G401 (cell line): ENCODE measurements around the gene MEDAG. TPM values are rescaled to one million over a fixed set of nuclear protein-coding genes. Genes with fewer than 3 reads are reported as not detected.
"Not testable (repeated sequence)": the region's sequence is repeated elsewhere in the genome, so short reads cannot be mapped to it uniquely, and the experiment has no call there.

Experiments used
- DNase-seq: peaks from one replicate; pipeline ENCODE4 v3.0.0-alpha.2; 2015; ENCODE audit warnings: low spot score
- in situ Hi-C: cut with HindIII; loops from 2 replicates; pipeline ENCODE4 v1.10.0; 2016; ENCODE audit warnings: low sequenced_read_pairs, mixed read lengths
- total RNA-seq: library from RNA; depleted of rRNA; stranded (reverse); fragments of >200 nt; shearing (Covaris generic); gene quantifications from 2 replicates; pipeline ENCODE4 v1.2.3, GENCODE V29; 2014

Gene MEDAG
- total RNA-seq, 1 experiment from 2014 or later = not detected

DNA sequence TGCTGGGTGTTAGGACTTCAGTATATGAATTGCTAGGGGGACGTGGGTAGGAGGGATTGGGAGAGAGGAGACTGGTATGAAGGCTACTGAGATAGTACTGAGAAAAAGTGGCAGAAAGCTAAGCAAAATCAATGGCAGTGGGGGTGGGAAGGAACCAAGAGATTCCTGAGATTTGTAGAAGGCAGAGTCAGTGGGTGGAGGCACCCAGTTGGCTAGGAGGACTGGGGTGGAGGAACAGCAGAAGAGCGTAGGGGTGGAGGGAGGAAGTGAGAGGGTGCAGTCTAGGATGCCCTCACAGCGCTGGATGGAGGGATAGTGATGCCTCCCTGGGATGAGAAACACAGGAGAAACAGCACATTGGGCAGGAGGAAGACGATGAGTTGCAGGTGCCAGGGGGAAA lies 5.6 kb upstream of the MEDAG start:
- in situ Hi-C loops = no loop called here
- DNase-seq = no peak

DNA sequence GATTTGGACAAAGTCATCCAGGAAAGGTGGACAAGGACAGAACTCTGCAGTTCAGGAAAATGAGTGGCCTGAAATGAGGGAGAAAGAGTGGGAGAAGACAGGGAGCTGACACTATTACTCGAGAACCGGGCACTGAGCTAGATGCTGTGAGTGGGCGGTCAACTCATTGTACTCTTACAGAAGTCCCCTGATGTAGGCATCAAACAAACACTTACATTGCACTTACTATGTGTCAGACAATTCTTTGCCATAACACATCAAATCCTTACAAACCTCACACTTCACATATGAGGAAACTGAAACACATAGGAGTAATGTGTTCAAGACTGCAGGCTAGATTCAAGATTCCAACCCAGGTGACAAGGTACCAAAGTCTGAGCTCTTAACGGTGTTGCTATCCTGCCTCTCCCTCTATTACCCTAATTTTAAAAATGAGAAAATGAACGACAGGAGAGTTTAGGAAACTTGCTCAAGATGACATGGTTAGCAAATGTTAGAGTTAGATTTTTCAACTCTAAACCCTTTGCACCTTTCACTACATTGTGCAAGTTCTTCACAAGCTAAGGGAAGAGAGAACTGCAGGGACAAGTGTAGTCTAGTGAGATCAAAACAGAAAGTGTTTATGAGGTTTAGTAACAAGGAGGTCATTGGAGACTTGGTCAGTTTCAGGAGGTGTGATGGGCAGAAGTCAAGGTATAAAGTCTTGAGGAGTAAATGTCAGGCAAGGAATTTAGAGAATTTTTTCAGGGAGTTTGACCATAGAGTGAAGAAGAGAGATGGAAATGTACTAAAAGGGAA lies 4.9 kb upstream of the MEDAG start:
- in situ Hi-C loops = no loop called here
- DNase-seq = no peak

DNA sequence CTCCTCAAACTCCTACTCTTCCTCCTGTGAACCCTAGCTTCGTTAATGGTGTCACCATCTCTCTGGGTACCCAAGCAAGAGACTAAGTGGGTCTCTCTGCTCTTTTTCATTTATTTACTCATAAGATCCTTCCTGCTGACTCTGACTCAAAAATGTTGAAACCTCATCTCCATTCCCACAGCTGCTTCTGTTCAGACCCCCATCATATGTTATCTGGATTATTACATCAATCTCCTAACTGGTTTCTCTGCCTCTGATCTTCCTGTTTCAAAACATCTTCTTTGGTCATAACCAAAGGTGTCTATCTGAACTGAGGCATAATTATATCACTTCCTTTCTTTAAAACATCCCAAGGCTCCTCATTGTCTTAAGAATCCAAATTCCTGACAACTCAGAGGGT lies 2.0 kb upstream of the MEDAG start:
- no peak for DNase-seq
- in situ Hi-C loops = no loop called here

DNA sequence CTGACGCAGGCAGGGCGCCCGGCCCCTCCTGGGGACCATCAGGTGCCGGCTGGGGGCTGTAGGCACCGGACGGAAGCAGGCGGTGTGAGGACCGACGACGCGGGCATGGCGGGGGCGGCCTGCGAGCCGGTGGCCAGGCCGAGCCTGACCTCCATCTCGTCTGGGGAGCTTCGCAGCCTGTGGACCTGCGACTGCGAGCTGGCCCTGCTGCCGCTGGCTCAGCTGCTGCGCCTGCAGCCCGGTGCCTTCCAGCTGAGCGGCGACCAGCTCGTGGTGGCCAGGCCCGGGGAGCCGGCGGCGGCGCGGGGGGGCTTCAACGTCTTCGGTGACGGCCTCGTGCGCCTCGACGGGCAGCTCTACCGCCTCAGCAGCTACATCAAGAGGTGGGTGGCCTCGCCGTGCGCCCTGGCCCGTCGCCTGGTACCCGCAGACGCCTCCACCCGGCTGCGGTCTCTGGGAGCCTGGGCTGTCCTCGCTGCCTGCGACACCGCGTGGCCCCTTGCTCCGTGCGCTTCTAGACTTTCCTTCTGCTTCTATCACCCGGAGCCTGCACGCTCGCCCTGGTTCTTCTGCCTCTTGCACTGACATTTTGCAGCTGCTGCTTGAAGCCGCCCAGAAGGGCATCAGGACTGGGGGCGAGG lies 460 bp downstream of the MEDAG start:
- DNase-seq = no peak
- in situ Hi-C loops = no loop called here

DNA sequence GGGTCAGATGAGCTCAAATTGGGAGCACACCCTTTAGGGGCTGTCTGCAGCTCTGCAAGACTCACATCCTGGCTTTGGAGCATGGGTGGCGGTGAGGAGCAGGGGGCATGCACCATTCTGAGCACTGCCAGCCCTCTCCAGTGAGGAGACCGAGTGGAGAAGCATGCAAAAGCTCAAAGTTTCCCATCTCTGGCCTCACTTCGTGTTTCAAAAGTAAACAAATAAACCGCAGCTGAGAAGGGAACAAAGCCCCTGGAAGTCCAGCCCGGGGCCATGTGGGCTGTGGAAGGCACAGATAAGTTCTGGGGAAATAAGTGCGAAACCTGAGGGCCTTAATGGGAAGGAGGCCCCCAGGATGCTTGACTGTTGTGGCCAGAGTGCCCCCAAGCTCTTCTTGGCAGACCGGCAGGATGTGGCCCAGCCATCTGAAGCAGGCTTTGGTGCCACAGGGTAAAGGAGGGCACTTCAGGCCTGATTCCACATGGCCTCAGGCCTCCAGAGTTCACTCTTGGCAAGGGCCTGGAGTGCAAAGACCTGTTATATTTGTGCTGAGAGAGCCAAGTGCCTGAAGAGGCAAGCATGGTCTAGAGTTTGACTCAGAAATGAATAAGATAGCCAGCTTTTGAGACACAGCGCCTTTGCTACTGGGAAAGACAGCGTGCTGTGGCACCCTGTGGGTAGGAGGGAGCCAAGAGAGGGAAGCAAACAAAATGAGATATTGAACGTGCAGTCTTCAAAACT lies 1.2 kb downstream of the MEDAG start:
- in situ Hi-C loops = no loop called here

DNA sequence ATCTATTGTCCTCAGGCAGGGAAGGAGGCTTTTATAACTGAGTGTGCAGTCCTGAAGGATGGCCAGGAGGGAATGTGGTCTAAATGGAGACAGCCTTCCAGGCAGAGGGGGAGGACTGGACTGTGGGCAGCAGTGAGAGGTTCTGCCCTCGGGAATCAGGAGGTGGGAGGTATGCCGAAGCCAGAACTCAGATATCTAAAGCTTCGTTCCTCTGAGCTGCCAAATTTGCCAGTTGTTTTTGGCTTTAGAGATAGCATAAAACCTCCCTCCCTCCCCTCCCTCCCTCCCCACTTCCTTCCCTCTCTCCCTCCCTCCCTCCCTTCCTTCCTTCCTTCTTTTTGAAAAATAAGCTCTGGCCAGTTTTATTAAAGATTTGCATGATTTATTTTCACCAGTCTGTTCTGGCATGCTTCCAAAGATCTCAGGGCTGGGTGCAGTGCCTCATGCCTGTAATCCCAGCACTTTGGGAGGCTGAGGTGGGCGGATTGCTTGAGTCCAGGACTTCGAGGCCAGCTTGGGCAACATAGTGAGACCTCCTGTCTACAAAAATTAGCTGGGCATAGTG lies 2.4 kb downstream of the MEDAG start:
- peak; percentile 8 for DNase-seq
- in situ Hi-C loops = no loop called here

More for the DNA sequence above, 1.2 kb downstream of the MEDAG start:
- no peak for DNase-seq

DNA sequence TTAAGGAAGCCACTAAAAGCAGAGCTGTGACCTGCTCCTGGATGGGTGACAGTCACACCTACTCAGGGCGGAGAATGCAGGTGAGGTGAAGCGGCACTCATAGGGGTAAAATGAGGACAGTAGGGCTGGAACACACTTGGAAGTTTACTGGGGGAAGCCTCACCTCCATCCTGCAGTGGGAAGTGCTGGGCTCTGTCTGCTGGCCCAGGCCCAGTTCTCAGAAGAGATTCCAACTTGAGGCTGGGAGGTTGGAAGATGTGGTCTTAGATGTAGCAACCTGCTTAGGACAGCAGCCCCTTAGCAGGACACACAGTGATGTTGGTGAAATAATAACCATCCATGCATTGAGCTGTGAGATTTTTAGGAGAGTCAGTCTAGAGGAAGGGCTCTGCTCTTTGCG lies 4.6 kb downstream of the MEDAG start:
- DNase-seq = no peak
- in situ Hi-C loops = no loop called here

DNA sequence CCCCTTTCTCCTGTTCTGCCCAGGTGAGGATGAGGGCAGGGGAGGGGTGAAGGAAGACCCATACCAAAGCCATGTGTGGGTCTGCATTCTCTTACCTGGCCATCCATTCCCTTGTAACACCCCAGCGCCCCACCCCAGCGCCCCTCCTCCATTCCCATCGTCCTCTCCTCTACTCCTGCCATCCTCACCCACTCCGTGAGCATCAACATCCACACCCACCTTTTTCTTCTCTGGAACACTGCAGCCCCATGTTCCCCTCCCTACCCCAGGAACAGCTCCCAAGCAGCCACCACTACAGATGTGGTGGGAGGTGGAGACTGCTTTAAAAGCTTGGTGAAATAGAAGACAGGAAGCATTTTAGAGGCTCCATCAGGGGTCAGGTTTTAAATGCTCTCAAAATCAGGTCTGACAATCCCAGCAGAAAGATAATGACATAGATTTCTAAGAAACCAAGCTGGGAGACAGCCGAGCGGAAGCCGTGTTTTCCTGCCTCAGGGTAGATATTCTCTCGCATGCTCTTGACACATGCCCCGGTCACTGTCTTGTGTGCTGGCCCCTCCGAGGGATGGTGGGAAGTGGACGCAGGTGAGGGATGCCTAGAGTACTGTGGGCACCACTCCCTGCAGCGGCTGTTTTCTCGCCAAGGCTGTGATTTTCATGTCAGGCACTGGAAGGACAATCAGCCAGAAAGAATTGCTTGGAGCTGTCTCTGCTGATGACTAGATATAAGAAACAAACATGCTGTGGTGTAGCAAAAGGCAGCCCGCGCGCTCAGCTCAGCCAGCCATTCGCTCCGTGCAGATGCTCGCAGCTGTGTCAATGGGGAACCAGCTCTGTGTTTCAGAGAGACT lies 9.8 kb downstream of the MEDAG start:
- no peak for DNase-seq
- in situ Hi-C loops = no loop called here

DNA sequence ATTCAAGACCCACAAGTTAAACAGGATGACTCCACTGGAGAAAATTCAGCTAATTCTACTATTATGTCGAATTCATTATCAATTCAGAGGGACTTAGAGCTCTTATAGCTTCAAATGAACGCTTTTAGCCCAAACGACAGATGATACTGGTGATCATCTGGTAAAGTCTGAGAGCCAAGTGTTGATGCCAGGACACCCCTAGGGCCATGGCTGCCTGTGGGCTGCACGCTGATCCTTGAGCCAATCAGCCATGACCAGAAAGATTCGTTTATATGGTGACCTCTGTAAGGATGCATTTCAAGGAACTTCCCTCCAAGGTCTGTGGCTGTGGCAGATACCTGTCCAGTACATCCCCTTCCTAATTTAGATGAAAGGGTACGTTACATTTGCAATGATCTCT lies 10.9 kb downstream of the MEDAG start:
- in situ Hi-C loops = no loop called here
- peak; percentile 22 for DNase-seq

DNA sequence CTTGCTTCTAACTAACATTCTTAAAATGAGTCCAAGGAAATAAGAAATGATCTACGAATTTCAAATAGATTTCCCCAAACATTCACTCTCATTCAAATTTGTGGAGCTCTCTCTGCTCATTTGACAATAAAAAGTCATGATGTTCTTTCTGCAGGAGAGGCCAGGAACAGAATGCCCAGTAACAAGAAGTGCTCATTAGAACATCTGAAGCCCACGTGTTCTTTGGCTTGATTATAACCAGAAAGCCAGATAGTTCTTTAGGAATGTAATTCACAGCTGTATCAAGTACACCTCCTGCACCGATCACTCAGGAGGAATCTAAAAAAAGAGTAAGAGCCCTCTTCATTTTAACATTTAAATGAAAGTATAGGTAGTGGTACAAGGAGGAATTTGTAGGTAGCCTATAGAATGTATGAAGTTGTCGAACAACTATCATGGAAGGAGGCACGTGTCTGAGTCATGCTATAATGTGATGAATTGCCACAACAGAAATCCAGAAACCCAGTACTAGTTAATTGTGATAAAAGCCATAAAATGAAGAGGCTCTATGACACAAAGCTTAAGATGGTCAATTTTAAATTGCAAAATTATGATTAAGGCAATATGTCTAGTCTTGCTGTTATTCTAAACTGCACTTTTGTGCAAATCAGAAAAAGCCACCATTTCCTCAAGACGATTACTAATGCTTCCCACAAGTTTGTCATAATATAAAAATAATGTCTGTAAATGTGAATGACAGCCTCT lies 12.8 kb downstream of the MEDAG start:
- in situ Hi-C loops = no loop called here
- DNase-seq = no peak

DNA sequence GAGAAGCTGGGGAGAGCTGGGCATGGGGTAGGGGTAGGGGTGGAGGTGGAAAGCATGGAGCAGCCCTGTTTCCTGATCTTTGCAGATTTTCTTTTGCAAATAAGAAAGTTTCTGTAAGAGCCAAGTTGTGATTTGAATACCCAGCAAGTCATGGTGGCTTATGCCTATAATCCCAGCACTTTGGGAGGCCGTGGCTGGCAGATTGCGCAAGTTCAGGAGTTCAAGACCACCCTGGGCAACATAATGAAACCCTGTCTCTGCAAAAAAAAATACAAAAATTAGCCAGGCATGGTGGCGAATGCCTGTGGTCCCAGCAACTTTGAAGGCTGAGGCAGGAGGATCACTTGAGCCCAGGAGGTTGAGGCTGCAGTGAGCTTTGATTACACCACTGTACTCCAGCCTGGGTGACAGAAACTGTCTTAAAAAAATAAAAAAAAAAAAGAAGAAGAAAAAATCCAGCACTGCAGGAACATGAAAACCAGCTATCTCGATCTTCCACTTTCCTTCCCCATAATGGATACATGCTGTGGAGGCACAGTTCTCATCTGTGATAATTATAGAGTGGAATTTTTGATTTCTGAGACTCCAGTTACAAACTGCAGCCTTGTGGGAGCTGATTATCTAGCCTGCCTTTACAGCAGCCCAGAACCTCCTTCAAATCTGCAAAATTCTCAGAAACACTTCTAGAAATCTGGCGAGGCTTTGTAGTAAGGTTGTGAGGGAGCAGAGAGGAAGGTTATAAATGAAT lies 14.3 kb downstream of the MEDAG start:
- in situ Hi-C loops = no loop called here
- DNase-seq = no peak

DNA sequence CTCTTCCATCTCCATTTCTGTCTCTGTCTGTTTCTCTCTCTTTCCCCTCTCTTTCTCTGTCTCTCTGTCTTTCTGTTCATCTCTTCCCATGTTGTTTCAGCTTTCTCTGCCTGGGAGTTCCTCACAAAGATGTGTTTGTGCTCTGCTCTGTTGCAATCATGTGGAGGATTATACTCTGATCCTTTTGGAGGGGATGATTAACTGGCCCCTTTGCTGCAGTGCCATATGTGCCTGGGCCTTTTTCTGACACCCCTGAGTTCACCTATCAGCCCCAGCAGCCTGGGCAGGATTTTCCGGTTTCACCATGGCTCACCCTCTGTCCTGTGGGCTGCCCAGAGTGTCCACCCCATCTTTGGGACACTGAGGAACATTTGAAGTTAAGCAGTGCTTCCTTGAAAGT lies 17.3 kb downstream of the MEDAG start:
- in situ Hi-C loops = no loop called here
- DNase-seq = no peak

DNA sequence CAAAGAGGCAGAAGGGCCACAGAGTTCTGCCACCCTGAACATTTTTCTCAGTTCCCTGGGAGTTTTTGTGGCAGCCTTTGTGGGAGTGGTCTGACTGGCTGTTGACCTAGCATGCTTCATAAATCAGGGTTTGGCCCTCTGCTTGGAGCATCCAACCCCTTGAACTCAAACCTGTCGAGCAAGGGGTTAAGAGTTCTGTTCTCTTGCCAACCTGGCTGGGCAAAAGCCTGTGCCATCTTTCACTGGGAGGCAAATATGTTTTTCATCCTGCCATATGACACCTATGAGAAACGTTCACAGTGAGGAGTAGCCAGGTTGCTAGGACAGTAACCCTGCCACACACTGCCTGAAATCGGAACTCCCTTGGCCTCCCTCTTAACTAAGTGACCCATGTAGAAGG lies 18.6 kb downstream of the MEDAG start:
- peak; percentile 60 for DNase-seq
- in situ Hi-C loops = no loop called here

DNA sequence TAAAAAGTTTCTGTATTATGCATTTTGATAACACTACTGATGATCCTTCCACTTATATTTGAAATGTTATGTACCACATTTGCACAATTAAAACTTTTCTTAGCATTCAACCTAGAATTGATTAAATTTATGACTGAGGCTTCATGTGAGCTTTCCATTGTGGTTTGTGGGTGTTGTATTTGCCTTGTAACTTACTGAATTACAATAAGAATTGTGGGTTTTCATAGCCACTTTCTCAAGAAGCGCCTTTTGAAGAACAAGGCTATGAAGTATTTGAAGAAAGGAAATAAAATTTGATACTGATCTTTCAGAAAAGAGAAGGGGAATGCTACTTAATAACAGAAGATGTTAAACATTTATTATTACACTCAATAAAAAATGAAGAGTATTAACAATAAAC lies 19.4 kb downstream of the MEDAG start:
- DNase-seq = no peak
- in situ Hi-C loops = no loop called here

DNA sequence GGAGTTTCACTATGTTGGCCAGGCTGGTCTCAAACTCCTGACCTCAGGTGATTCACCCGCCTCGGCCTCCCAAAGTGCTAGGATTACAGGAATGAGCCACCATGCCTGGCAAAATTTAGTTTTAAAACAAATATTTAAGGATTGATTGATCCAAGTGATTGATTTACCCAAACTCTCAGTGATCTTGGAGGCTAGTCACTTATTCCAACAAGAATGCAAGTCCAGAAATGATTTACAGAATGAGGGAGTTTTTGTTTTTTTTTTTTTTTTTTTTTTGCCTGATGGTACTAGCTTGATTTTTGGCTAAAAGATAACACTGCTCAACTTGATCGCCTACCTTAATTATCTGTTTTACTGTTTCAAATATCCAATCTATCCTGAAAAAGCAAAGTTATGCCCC lies 20.7 kb downstream of the MEDAG start:
- in situ Hi-C loops = no loop called here
- no peak for DNase-seq

DNA sequence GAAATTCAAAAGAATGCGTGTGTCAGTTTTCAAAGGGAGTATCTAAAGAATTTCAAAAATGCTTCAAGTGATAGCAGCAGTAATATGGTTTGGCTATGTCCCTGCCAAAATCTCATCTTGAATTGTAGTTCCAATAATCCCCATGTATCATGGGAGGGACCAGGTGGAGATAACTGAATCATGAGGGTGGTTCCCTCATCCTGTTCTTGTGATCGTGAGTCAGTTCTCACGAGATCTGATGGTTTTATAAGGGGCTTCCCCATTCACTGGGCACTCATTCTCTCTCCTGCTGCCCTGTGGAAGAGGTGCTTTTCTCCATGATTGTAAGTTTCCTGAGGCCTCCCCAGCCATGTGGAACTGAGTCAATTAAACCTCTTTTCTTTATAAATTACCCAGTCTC lies 21.1 kb downstream of the MEDAG start:
- DNase-seq, in situ Hi-C loops: not testable (repeated sequence)

DNA sequence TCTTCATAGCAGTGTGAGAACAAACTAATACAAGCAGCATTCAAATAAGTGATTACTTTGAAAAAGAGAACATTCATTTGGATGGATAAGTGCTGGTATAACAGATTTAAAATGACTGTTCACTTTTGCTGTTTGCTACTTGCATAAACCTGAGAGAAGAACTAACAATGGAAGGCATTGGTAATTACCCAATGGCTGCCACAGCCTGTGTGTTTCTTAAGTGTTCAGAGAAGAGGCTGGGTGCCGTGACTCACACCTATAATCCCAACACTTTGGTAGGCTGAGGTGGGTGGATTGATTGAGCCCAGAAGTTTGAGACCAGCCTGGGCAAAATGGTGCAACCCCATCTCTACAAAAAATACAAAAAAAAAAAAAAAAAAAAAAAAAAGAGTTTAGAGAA lies 21.5 kb downstream of the MEDAG start:
- DNase-seq = no peak
- in situ Hi-C loops = no loop called here

DNA sequence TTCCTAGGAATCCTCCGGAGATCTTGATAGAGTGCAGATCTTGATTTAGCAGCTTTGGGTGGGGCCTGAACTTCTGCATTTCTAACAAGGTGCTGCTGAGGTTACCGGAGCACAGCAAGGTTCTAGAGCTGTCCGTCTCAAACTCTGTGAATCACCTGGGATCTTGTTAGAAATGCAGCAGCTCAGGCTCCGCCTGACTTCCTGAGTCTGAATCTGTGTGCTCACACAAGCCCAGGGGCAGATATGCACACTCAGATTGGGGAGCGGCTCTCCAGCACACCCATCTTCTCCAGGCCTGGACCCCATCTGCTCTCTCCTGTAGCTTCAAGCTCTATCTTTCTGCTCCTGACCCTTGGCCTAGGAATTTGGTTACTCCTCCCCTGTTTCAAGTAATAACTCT lies 22.9 kb downstream of the MEDAG start:
- no peak for DNase-seq
- in situ Hi-C loops = no loop called here
